PC-3 (cell line): ENCODE data around the gene RABGAP1L. TPM values are rescaled to one million over a fixed set of nuclear protein-coding genes. Genes with fewer than 3 reads are reported as not detected.

Experiments
- ATAC-seq: fragments of 200-7000 bp; cut with Tn5 transposase; 2 replicates; pipeline ENCODE4 v1.9.1; 2020; ENCODE audit warnings: mild to moderate bottlenecking, moderate library complexity
- BruUV-seq: library from RNA; stranded (reverse); fragments of 400-500 nt; replicated peaks from 2 replicates; lab custom pipeline; 2021; lab: Mats Ljungman, UMichigan
- CTCF ChIA-PET: fragments of 300-600 bp; sonication (Branson Sonifier 250); formaldehyde crosslinking; loops from one replicate; lab custom pipeline; 2022; ENCODE audit warnings: antibody characterized with exemption; lab: Charles Lee
- POLR2A ChIA-PET: fragments of 300-600 bp; sonication (Branson Sonifier 250); formaldehyde crosslinking; loops from one replicate; lab custom pipeline; 2022; ENCODE audit warnings: antibody characterized with exemption; ENCODE audit not compliant: unreplicated experiment; lab: Charles Lee
- DNase-seq: peaks from one replicate; pipeline ENCODE4 v3.0.0-alpha.2; 2015
- H2AFZ ChIP-seq: fragments of 300-600 bp; sonication (generic); 2 replicates; pipeline ENCODE4 v1.6.0; 2016; ENCODE audit warnings: antibody characterized with exemption, low read length
- H3F3A ChIP-seq: fragments of 300-600 bp; sonication (generic); one replicate; pipeline ENCODE4 v1.6.0; 2017; ENCODE audit warnings: antibody characterized with exemption, low read length, control low read depth, mild to moderate bottlenecking; ENCODE audit not compliant: unreplicated experiment
- H3K27ac ChIP-seq: fragments of 300-600 bp; sonication (generic); 2 replicates; pipeline ENCODE4 v1.5.1; 2016; ENCODE audit warnings: mild to moderate bottlenecking, low read length
- H3K27me3 ChIP-seq: fragments of 300-600 bp; sonication (generic); 2 replicates; pipeline ENCODE4 v1.6.1; 2016; ENCODE audit warnings: low read length, mixed read lengths
- H3K36me3 ChIP-seq: fragments of 300-600 bp; sonication (generic); 2 replicates; pipeline ENCODE4 v1.6.1; 2016; ENCODE audit warnings: low read depth, mixed run types, low read length, mixed read lengths
- H3K4me1 ChIP-seq: fragments of 300-600 bp; sonication (generic); 2 replicates; pipeline ENCODE4 v1.5.1; 2016; ENCODE audit warnings: low read length; ENCODE audit not compliant: insufficient read depth
- H3K4me2 ChIP-seq: fragments of 300-600 bp; sonication (generic); 2 replicates; pipeline ENCODE4 v1.6.0; 2016; ENCODE audit warnings: low read length
- H3K4me3 ChIP-seq: fragments of 300-600 bp; sonication (generic); 2 replicates; pipeline ENCODE4 v1.5.1; 2016; ENCODE audit warnings: mild to moderate bottlenecking, low read length, mixed read lengths
- H3K79me2 ChIP-seq: fragments of 300-600 bp; sonication (generic); 2 replicates; pipeline ENCODE4 v1.6.1; 2017; ENCODE audit warnings: low read length, mixed read lengths
- H3K9ac ChIP-seq: fragments of 300-600 bp; sonication (generic); 2 replicates; pipeline ENCODE4 v1.6.0; 2016; ENCODE audit warnings: mild to moderate bottlenecking, low read length
- H3K9me2 ChIP-seq: fragments of 300-600 bp; sonication (generic); replicated peaks from 2 replicates; pipeline ENCODE4 v1.6.1; 2016; ENCODE audit warnings: mixed run types, low read length, mixed read lengths
- H3K9me3 ChIP-seq: fragments of 300-600 bp; sonication (generic); 2 replicates; pipeline ENCODE4 v1.6.1; 2016; ENCODE audit warnings: low read length, mixed read lengths
- H4K20me1 ChIP-seq: fragments of 300-600 bp; sonication (generic); 2 replicates; pipeline ENCODE4 v1.6.1; 2016; ENCODE audit warnings: low read length, mixed read lengths
- EZH2 ChIP-seq: fragments of 300-600 bp; sonication (generic); IDR thresholded peaks from one replicate; pipeline ENCODE4 v1.6.1; 2017; ENCODE audit warnings: antibody characterized with exemption, mild to moderate bottlenecking, low read length; ENCODE audit not compliant: unreplicated experiment
- EZH2phosphoT487 ChIP-seq: fragments of 300-600 bp; sonication (generic); IDR thresholded peaks from 2 replicates; pipeline ENCODE4 v1.6.1; 2018; ENCODE audit warnings: mild to moderate bottlenecking, antibody characterized with exemption, low read length, borderline replicate concordance
- intact Hi-C: fragments of 100-400 bp; cut with micrococcal nuclease; formaldehyde crosslinking; loops from 2 replicates; pipeline ENCODE4 v1.9.0; 2023
- total RNA-seq: library from RNA; depleted of rRNA; stranded (reverse); fragments of >200 nt; gene quantifications from 2 replicates; pipeline ENCODE4 v1.2.3, GENCODE V29; 2014
- TF ChIP-seq, protein P1 (sequence below): fragments of 300-600 bp; sonication (generic); conservative IDR thresholded peaks from 2 replicates; pipeline ENCODE4 v1.5.1; 2017; ENCODE audit warnings: antibody characterized with exemption, low read depth, mild to moderate bottlenecking, low read length

The RABGAP1L gene
- total RNA-seq, 1 experiment from 2014 or later, result 24.4 TPM

- Histone ChIP-seq H2AFZ (no peak overlapping the region), H3K9me3 (no peaks in the 10 kb centered on the region), H3K4me3 (no peak overlapping the region), H3K9ac (no peak overlapping the region), H3K79me2 (no peaks in the 10 kb centered on the region), H3K36me3 (no peaks in the 10 kb centered on the region), H3K27ac (no peak overlapping the region), H3K27me3 (no peaks in the 10 kb centered on the region), H3K4me2 (no peak overlapping the region), H3F3A (no peaks in the 10 kb centered on the region), H4K20me1 (no peaks in the 10 kb centered on the region), H3K9me2 (no peaks in the 10 kb centered on the region), H3K4me1 (peaks cover 8% of the 10 kb centered on the region; the same call in 1 of the 2 replicates)
- TF ChIP-seq EZH2 (no peak), EZH2phosphoT487 (no peak)
- TF ChIP-seq, protein P1, sequence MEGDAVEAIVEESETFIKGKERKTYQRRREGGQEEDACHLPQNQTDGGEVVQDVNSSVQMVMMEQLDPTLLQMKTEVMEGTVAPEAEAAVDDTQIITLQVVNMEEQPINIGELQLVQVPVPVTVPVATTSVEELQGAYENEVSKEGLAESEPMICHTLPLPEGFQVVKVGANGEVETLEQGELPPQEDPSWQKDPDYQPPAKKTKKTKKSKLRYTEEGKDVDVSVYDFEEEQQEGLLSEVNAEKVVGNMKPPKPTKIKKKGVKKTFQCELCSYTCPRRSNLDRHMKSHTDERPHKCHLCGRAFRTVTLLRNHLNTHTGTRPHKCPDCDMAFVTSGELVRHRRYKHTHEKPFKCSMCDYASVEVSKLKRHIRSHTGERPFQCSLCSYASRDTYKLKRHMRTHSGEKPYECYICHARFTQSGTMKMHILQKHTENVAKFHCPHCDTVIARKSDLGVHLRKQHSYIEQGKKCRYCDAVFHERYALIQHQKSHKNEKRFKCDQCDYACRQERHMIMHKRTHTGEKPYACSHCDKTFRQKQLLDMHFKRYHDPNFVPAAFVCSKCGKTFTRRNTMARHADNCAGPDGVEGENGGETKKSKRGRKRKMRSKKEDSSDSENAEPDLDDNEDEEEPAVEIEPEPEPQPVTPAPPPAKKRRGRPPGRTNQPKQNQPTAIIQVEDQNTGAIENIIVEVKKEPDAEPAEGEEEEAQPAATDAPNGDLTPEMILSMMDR, result no peak
- no peak for DNase-seq
- intact Hi-C loops, result no loop called here
- no TSS peak for BruUV-seq
- ChIA-PET CTCF (no interaction called here), POLR2A (no interaction called here)
- ATAC-seq, result no peak
These were observed 38.9 kb downstream of the RABGAP1L start for GRCh38 chr1:174198202-174198601.

DNA sequence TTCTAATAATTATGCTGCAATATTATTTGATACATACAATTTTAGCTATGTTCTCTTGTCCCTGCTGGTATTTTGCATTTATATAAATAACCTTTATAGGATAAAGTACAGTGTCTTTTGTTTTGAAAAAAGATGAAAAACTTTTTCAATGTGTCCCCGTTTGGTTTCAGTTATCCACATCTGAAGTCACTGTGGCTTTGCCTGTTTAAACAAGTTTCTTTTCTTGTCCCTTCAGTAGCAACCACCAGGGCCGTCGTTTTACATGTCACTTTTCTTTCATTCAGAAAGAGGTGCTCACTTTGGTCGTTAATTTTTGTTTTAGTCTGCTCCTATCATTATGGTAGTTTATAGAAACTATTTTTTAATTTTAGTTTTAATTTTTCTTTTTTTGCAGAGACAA lies 41.4 kb downstream of the RABGAP1L start:
- DNase-seq (no peak), ATAC-seq (no peak)
- intact Hi-C loops, result no loop called here
- Histone ChIP-seq H3K9ac (no peak overlapping the region), H3K4me1 (peaks cover 8% of the 10 kb centered on the region; the same call in 1 of the 2 replicates), H3K9me2 (no peaks in the 10 kb centered on the region), H3K4me3 (no peak overlapping the region), H3K4me2 (no peak overlapping the region), H3F3A (no peaks in the 10 kb centered on the region), H4K20me1 (no peaks in the 10 kb centered on the region), H2AFZ (no peak overlapping the region), H3K27ac (no peak overlapping the region), H3K9me3 (no peaks in the 10 kb centered on the region), H3K36me3 (no peaks in the 10 kb centered on the region), H3K27me3 (no peaks in the 10 kb centered on the region), H3K79me2 (0 out of 2 replicates have a peak, but pooled peaks cover 2% of the 10 kb centered on the region)
- TF ChIP-seq EZH2 (no peak), EZH2phosphoT487 (no peak)
- TF ChIP-seq, protein P1, result no peak
- ChIA-PET CTCF (interaction anchor here (0.5 kb wide), 1 partner anchor 53 kb away, joined by 4 read pairs; no protein-coding TSS in a partner anchor), POLR2A (no interaction called here)
- BruUV-seq, result no TSS peak

DNA sequence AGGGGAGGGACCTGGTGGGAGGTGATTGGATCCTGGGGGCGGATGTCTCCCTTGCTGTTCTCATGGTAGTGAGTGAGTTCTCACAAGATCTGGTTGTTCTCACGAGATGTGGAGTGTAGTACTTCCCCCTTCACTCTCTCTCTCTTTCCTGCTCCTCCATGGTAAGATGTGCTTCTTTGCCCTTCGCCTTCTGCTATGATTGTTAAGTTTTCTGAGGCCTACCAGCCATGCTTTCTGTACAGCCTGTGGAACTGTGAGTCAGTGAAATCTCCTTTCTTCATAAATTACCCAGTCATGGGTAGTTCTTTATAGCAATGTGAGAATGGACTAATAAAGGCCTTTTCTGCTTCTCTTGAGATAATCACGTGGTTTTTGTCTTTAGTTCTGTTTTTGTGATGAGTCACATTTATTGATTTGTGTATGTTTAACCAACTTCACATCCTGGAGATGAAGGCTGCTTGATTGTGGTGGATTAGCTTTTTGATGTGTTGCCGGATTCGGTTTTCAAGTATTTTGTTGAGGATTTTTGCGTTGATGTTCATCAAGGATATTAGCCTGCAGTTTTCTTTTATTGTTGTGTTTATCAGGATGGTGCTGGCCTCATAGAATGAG lies 45.5 kb downstream of the RABGAP1L start:
- no peaks in the 10 kb centered on the region for H4K20me1 ChIP-seq
- CTCF ChIA-PET, result no interaction called here
- H3K27ac ChIP-seq, result no peak overlapping the region
- ATAC-seq, result peak; percentile 64
- H3F3A ChIP-seq, result no peaks in the 10 kb centered on the region
- no peaks in the 10 kb centered on the region for H3K36me3 ChIP-seq
- H3K9ac ChIP-seq, result no peak overlapping the region
- TF ChIP-seq EZH2 (no peak), EZH2phosphoT487 (no peak)
- TF ChIP-seq, protein P1, result no peak
- H3K4me1 ChIP-seq, result peaks cover 4% of the 10 kb centered on the region; the same call in 1 of the 2 replicates
- no peak overlapping the region for H3K4me3 ChIP-seq
- intact Hi-C loops, result no loop called here
- no peaks in the 10 kb centered on the region for H3K9me2 ChIP-seq
- no TSS peak for BruUV-seq
- no peak overlapping the region for H3K4me2 ChIP-seq
- no peak overlapping the region for H2AFZ ChIP-seq
- H3K27me3 ChIP-seq, result no peaks in the 10 kb centered on the region
- peak; percentile 36 for DNase-seq
- POLR2A ChIA-PET, result no interaction called here
- H3K79me2 ChIP-seq, result 0 out of 2 replicates have a peak, but pooled peaks cover 5% of the 10 kb centered on the region
- H3K9me3 ChIP-seq, result no peaks in the 10 kb centered on the region
